Fibroblast of skin of right quadriceps (primary cell): ENCODE data around the gene KLHL24.
"Not testable (repeated sequence)": the region's sequence is repeated elsewhere in the genome, so short reads cannot be mapped to it uniquely, and the experiment has no call there.

Experiments
- DNase-seq: peaks from one replicate; pipeline ENCODE4 v3.0.0-alpha.2; 2013

The KLHL24 gene

DNA sequence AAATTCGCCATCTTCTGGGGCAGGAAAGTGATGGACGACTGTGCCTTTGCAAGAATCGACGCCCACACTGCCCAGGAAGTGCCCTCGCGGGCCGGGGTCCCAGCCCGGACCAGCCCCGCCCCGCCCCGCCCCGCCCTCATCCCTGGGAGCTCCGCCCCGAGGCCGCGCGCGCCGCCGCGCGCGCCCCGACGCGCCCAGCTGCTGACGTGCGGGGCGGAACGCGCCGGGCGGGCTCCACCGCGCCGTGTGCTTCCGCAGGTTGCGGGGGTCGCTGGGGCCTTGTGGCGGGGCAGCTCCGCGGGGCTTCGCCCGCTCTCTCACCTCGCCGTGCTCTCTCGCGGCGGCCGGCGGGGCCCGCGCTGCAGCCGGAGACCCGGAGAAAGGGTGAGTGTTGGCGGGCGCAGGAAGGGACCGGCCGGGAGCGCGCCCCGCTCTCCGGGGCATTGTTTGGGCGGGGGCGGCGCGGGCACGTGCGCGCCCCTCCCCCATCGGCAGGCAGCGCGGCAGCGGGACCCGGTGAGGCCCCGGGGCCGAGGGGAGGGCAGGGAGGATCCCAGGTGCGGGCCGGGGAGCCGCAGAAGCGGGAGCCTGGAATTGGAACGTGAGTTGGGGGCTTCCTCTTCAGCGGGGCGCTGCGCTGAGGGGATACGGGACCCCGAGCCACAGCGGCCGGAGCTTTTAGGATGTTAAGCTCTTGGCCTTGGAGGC, 62.3 kb downstream of the KLHL24 start, which contains the start of gene YEATS2:
Gene YEATS2, plus strand, starts transcription at position 188 of the 708 bp plus-strand sequence. CDS start 17,366 bp downstream, outside the sequence.
- peak; percentile 71 for DNase-seq

- DNase-seq: peak; percentile 28
Measured at GRCh38 chr3:183698318-183698751, 62.9 kb downstream of the KLHL24 start.

- peak; percentile 15 for DNase-seq
Measured at GRCh38 chr3:183698756-183699155, 63.3 kb downstream of the KLHL24 start.

- no peak for DNase-seq
Measured at GRCh38 chr3:183699238-183699947, 64.0 kb downstream of the KLHL24 start.

DNA sequence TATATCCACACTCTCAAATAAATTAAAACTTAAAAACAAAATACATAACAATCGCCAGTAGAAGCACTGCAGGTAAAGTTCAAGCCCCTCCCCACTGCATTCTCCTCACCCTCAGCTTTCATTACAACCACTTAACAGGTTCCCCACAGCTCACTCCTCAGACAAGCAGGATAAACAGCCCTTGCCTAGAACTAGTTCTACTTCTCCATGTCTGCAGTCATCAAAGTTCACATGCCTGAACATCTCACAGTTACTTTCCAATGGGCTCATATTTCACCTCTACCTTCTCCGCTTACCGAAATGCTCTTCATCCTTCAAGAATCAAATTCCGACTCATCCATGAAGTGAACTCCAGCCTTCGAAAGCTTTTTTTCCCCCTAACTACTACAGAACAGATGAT, 66.3 kb downstream of the KLHL24 start:
- no peak for DNase-seq

GRCh38 chr3:183703892-183704291, 68.5 kb downstream of the KLHL24 start:
- DNase-seq: not testable (repeated sequence)

GRCh38 chr3:183710231-183710630, 74.8 kb downstream of the KLHL24 start:
- DNase-seq: no peak

DNA sequence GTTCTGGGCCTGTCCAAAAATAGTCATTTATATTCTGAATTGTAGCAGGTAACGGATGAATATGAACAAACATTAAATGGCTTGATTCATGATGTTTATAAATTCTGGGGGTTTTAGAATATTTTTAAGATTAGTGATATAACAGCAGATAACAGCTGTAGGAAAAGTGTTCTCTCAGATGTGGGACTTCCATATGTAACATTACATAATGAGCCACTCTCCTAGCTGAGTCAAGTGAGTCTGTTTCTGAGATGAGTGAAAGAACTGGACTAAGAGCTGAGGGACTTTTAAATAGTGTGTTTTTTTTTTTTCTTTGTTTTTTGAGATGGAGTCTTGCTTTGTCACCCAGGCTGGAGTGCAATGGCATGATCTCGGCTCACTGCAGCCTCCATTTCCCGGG, 76.1 kb downstream of the KLHL24 start:
- no peak for DNase-seq

DNA sequence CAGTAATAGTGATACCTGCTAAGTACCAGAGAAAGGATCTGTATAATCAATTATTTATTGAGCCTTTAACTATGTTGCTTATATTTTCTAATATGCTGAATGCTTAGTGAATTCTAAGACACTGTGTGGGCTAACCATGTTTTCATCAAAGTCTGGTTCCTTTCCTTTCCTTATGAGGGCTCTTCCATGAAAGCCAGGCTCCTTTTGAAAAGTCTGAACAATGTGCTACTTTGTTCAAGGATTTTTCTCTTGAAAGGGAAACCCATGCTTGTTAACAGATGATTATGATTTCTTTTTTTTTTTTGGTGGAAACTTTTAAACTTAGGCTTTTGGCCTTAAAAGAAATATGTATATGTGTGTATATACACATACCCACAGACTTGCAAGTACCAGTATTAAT, 79.2 kb downstream of the KLHL24 start:
- no peak for DNase-seq

- no peak for DNase-seq
Measured at GRCh38 chr3:183718012-183718411, 82.6 kb downstream of the KLHL24 start.

- no peak for DNase-seq
Measured at GRCh38 chr3:183725387-183725786, 90.0 kb downstream of the KLHL24 start.

GRCh38 chr3:183728204-183728603, 92.8 kb downstream of the KLHL24 start:
- no peak for DNase-seq

DNA sequence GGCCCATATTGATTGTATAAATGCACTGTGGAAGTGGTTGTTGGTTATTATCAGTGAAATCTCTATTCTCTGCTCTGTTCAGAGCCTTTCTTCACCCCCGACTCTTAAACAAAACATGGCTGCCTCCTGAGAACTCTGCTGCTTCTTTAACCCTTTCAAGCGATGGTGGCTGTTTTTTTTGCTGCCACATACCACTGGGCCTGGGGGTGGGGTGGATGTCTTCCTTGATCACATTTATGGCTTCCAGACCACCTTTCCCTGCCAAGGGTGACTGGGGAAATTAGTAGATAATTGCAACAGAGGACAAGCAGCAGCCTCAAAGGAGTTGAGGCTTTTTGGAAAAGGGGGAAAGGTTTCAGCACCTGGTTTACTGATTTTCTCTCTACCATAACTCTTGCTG, 94.9 kb downstream of the KLHL24 start:
- no peak for DNase-seq

DNA sequence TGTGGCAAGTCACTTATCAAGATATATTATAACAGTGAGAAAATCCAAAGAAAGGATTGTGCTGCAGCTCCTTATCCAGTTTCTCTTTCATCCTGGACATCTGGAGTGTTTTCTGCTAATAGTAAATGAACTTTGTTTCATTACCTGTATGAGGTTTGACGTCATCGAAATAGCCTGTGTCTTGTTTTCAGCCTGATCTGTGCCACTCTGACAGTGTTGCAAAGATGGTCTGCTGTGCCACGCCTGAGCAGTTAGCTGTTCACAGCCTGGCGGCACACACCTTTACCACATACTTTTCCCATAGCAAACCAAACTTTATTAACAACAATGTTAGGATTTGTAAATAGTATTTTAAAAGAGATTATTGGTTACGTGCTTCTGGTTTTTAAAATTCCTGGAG, 96.2 kb downstream of the KLHL24 start:
- no peak for DNase-seq

DNA sequence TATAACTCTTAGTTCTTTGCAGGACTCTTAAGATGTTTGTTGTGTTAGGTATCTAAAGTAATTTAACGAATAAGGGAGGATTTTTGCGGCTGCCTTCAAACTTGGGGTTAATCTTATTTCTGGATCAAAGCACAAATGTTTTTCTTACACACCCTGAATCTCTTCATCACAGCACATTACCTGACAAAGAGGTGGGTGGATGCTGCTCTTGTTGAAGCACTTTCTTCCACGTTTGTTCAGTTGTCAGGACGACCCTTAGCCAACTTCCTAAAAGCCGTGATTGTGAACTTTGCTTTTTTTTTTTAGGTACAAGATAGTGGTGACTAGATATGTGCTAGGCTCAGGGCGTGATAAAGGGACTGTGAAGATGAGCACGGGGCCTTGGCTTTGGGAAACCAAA, 98.1 kb downstream of the KLHL24 start:
- no peak for DNase-seq
